Mucosa of rectum (tissue), 2 donors: ENCODE data around the gene FAM120A.
A peak's percentile ranks its signal among the peaks of the same experiment; 100 is the strongest.

Source experiments
- H3K27ac ChIP-seq, 2 donors: one replicate each; pipeline ENCODE4 v1.7.0; 2013; ENCODE audit warnings: inconsistent platforms in 2 of 2, low read depth in 2 of 2, low read length in 2 of 2
- H3K27me3 ChIP-seq, 2 donors: one replicate each; pipeline ENCODE4 v1.7.0; 2013; ENCODE audit warnings: low read length in 2 of 2; ENCODE audit not compliant: control insufficient read depth in 2 of 2, insufficient read depth in 2 of 2
- H3K36me3 ChIP-seq, 2 donors: one replicate each; pipeline ENCODE4 v1.7.0; 2013; ENCODE audit warnings: low read length in 2 of 2; ENCODE audit not compliant: control insufficient read depth in 2 of 2, insufficient read depth in 2 of 2
- H3K4me1 ChIP-seq, 2 donors: one replicate each; pipeline ENCODE4 v1.7.0; 2013; ENCODE audit warnings: low read length in 2 of 2, mild to moderate bottlenecking in 1 of 2; ENCODE audit not compliant: control insufficient read depth in 2 of 2, insufficient read depth in 2 of 2
- H3K4me3 ChIP-seq, 2 donors: one replicate each; pipeline ENCODE4 v1.7.0; 2013; ENCODE audit warnings: low read length in 2 of 2
- H3K9ac ChIP-seq, 2 donors: one replicate each; pipeline ENCODE4 v1.7.0; 2013; ENCODE audit warnings: low read length in 2 of 2, low read depth in 1 of 2, mild to moderate bottlenecking in 1 of 2
- H3K9me3 ChIP-seq, 2 donors: one replicate each; pipeline ENCODE4 v1.7.0; 2013; ENCODE audit warnings: low read length in 2 of 2; ENCODE audit not compliant: control insufficient read depth in 2 of 2
- donor health status: healthy.
- donor health status: Normal muscosa, but diverticular disease.

FAM120A gene

DNA sequence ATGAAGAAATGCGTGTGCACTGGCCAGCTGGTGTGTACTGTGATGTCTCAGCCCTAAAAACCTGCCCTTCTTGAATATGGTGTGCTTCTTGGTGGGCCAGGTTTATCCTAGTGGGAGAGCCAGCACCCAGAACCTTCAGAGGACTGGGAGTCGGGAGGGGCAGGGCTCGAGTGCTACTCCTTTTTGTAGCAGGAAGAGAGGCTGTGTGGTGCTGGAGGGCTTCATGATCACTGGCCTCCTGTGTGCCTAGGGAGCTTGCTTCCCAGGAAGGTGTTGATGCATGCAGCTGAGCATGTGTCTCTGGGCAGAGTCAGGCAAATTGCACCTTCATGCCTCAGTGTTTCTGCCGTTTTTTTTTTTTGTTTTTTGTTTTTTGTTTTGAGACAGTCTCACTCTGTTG lies 144.9 kb downstream of the FAM120A start:
- Histone ChIP-seq H3K27ac (no peak overlapping the region), H3K4me3 (no peak overlapping the region), H3K4me1 (peaks cover 14 to 41% of the 10 kb centered on the region in 2 donors)

DNA sequence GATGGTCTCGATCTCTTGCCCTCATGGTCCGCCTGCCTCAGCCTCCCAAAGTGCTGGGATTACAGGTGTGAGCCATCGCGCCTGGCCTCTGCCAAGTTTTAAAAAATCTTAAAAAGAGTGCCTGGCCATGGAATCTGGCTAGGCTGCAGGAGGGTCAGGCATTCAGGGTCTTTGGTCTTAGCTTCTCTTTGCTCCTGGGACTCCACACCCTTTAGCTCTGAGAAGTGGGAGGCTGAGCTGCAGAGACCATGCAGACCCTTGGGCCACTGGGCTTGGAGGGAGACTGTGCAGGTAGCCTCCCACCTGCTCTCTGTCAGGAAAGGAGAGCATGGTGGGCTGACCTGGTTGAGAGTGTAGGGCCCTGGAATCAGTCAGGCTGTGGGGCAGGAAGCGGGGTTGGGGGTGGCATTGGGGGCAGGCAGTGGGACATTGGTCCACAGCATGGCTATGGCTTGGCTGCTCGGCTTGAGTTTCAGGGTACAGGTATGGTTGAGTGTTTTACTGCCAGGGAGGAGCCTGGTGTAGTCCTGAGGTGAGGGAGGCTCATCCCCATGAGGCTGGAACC lies 145.7 kb downstream of the FAM120A start:
- H3K9me3 ChIP-seq = no peaks in the 10 kb centered on the region
- H3K9ac ChIP-seq = no peak overlapping the region
- no peaks in the 10 kb centered on the region for H3K27me3 ChIP-seq
- no peaks in the 10 kb centered on the region for H3K36me3 ChIP-seq
- peaks cover 14 to 41% of the 10 kb centered on the region in 2 donors for H3K4me1 ChIP-seq
- H3K27ac ChIP-seq = no peak overlapping the region
- no peak overlapping the region for H3K4me3 ChIP-seq

More for the DNA sequence above, 144.9 kb downstream of the FAM120A start:
- H3K27me3 ChIP-seq = no peaks in the 10 kb centered on the region
- H3K9ac ChIP-seq = no peak overlapping the region
- no peaks in the 10 kb centered on the region for H3K9me3 ChIP-seq
- no peaks in the 10 kb centered on the region for H3K36me3 ChIP-seq

DNA sequence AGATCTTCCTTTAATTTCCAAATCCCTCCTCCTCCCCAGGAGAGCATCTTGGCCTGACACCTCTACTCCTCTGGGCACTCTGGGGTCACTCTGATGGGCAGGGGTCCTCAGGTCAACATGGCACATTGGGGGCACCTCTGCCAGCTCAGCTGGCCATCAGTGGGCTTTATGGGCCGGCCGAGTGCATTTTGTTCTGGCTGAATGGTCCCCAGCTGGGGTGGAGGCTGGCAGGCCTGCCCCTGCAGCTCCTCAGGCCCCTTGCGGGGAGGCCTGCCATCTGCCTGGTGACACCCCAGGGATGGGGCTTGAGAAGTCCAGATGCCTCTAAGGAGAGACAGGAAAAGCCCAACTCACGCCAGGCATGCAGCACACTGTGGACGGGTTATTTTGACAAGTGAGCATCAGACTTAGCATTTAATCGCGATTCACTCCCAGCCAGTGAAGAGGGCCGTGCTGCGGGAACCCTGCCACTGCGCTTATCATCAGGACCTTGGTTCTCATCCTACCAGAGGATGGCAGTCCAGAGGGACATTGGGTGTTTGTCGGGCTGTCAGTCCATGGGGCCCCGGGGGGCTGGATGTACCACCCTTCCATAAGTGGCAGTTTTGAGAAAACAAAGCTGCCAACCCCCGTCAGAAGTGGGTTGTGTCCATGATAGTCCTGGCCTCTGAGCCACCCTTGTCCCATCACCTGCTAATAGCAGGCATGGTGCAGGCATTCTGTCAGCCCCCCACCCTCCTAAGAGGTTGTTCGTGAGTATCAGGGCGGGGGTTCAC lies 146.6 kb downstream of the FAM120A start:
- Histone ChIP-seq H3K27ac (no peak overlapping the region), H3K4me3 (no peak overlapping the region), H3K4me1 (peaks cover 11 to 38% of the 10 kb centered on the region in 2 donors), H3K9ac (peak overlapping the region in 1 of 2 donors; percentile 38), H3K36me3 (no peaks in the 10 kb centered on the region), H3K9me3 (no peaks in the 10 kb centered on the region), H3K27me3 (no peaks in the 10 kb centered on the region)

DNA sequence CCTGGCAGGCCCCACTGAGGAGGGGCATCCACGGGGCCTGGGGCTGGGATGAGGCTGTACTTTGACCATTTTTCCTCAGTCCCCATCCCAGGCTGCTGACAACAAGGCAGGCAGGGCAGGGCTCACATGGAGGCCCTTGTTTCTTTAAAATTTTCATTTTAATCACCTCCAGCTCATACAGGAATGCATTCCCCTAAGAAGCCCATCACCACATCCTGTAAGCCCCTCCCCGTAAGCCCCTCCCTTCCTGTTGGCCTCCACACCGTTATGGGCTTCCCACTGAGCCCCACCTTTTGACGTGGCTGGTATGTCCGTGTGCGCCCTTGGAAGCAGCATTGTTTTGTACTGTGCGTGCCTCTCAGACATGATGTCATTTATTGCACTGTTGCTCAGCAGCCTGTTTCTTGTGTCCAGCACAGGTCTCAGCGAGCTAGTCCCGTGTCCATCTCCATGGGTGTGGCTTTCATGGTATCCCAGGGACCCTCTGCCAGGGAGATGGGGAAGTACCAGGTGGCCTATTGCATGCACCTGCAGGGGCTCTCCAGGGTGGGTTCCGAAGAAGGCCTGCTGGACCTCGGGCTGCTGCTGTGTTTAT lies 147.3 kb downstream of the FAM120A start:
- no peaks in the 10 kb centered on the region for H3K36me3 ChIP-seq
- no peak overlapping the region for H3K4me3 ChIP-seq
- no peaks in the 10 kb centered on the region for H3K9me3 ChIP-seq
- H3K27ac ChIP-seq = no peak overlapping the region
- peak overlapping the region in 1 of 2 donors; percentile 38 for H3K9ac ChIP-seq
- H3K27me3 ChIP-seq = no peaks in the 10 kb centered on the region
- peaks cover 9 to 34% of the 10 kb centered on the region in 2 donors for H3K4me1 ChIP-seq

DNA sequence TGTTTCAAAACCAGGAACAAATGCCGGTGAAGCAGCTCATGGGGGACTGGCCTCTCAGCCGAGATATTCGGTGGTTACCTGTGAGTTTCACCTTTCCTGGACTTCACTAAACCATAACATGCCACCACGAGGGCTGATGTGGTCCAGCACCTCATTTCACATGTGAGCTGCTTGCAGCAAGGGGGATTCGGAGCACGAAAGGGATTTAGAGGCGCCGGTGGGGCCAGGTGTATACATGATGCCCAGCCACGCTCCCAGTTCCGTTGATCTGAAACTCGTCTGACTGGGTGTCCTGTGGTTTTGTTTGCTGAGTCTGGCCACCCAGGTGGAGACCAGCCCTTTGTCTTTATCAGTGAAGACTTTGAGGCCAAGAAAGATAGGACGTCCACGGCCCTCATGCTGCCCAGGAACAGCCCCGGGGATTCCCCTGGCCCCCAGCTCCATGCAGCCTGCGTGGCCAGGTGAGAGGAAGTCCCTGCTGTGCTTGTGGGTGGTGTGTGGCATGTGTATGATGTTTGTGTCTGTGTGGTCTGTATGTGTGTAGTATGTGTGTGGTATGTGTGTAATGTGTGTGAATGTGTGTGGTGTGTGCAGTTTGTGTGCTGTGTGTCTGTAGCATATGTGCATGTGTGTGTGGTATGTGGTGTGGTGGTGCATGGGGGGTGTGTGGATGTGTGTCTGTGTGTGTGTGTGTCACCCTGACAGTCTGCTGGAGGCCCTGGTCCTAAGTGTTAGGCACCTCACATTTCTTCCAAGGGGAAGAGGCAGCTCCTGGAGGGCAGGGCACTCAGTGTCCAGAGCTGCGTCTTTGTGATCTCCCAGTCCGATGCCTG lies 148.3 kb downstream of the FAM120A start:
- no peaks in the 10 kb centered on the region for H3K27me3 ChIP-seq
- H3K36me3 ChIP-seq = no peaks in the 10 kb centered on the region
- no peak overlapping the region for H3K4me3 ChIP-seq
- H3K27ac ChIP-seq = no peak overlapping the region
- H3K9ac ChIP-seq = peak overlapping the region in 1 of 2 donors; percentile 45
- no peaks in the 10 kb centered on the region for H3K9me3 ChIP-seq
- H3K4me1 ChIP-seq = peaks cover 5 to 27% of the 10 kb centered on the region in 2 donors

DNA sequence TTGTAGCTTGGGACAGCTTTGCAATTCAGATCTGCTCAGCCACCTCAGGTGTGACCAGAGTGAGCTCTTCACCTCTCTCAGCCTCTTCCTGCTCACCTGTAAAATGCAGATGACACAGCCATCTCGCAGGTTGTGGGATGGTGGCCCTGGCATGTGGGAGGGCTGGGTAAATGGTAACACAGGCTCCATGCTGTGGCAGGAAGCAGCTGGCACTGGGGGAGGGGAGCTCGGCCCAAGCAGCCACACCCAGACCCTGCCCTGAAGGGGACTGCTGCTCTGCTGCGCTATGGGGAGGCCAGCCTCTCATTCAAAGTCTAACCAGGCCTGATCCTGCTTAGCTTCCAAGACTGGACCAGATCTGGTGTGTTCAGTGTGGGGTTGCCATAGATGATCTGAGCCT lies 149.0 kb downstream of the FAM120A start:
- Histone ChIP-seq H3K27me3 (no peaks in the 10 kb centered on the region), H3K36me3 (no peaks in the 10 kb centered on the region), H3K27ac (no peak overlapping the region), H3K9me3 (no peaks in the 10 kb centered on the region), H3K4me3 (no peak overlapping the region), H3K4me1 (peaks cover 5 to 27% of the 10 kb centered on the region in 2 donors), H3K9ac (peak overlapping the region in 1 of 2 donors; percentile 45)

DNA sequence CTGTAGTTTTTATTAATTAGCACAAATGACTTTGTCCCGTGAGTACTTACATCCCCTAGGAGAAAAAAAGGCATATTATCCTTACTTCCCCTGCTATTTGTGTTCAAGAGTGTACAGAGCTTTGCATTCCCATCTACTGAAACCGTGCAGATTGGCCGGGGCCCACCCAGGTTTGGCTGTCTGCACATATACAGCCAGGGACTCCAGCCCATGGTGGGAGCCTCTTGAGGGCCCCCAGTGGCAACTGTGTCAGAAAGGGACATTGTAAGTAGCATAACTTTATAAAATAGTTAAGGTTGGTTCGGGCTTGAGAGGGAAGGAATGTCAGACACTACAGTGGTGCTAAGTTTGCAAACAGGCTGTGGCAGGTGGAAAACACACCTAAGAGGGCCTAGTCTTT lies 149.6 kb downstream of the FAM120A start:
- no peaks in the 10 kb centered on the region for H3K27me3 ChIP-seq
- H3K36me3 ChIP-seq = no peaks in the 10 kb centered on the region
- H3K4me3 ChIP-seq = no peak overlapping the region
- no peak overlapping the region for H3K9ac ChIP-seq
- H3K4me1 ChIP-seq = peaks cover 5 to 27% of the 10 kb centered on the region in 2 donors
- no peak overlapping the region for H3K27ac ChIP-seq
- no peaks in the 10 kb centered on the region for H3K9me3 ChIP-seq

DNA sequence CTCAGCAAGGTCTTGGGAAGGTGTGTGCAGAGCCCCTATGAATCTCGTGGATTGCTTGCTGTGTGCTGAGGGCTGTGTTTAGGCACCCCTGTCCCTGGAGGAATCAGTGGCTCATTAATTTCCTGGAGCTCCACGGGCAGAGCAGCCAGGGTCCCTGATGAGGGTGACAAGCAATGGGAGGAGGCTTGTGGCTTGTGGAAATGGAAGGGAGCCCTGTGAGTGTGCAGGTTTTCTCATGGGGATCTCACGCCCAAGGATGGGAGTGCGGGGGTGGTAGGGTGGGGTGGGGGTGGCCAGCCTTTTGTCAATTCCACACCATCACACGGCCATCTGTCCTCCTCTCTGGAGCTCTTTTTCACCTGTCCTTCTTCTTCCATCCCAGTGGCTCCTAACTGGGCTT lies 150.2 kb downstream of the FAM120A start:
- Histone ChIP-seq H3K9ac (no peak overlapping the region), H3K36me3 (no peaks in the 10 kb centered on the region), H3K9me3 (no peaks in the 10 kb centered on the region), H3K27me3 (no peaks in the 10 kb centered on the region), H3K4me3 (no peak overlapping the region), H3K27ac (no peak overlapping the region), H3K4me1 (peaks cover 5 to 27% of the 10 kb centered on the region in 2 donors)

DNA sequence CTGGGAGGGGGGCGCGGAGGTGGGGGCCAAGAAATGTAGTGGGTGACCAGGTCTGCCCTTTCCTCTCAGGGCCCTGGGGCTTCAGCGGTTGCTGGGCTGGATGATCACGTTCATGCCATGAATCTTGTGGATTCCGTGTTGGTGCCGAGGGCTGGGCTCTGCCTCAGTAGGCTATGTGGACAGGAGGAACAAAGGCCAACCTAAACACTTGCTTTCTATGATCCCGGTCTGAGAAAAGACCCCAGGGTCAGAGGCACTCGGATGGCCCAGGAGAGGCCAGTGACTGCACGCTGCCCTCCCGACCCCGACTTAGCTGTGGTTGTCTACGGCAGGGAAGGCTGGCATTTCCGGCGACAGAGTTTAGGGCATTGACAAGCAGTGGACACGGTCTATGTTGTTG lies 151.5 kb downstream of the FAM120A start:
- H3K9ac ChIP-seq = no peak overlapping the region
- H3K4me3 ChIP-seq = no peak overlapping the region
- H3K9me3 ChIP-seq = no peaks in the 10 kb centered on the region
- H3K36me3 ChIP-seq = no peaks in the 10 kb centered on the region
- no peaks in the 10 kb centered on the region for H3K27me3 ChIP-seq
- H3K27ac ChIP-seq = no peak overlapping the region
- H3K4me1 ChIP-seq = peaks cover 5 to 27% of the 10 kb centered on the region in 2 donors
